ENCODE data around the gene NHERF1.

DNA sequence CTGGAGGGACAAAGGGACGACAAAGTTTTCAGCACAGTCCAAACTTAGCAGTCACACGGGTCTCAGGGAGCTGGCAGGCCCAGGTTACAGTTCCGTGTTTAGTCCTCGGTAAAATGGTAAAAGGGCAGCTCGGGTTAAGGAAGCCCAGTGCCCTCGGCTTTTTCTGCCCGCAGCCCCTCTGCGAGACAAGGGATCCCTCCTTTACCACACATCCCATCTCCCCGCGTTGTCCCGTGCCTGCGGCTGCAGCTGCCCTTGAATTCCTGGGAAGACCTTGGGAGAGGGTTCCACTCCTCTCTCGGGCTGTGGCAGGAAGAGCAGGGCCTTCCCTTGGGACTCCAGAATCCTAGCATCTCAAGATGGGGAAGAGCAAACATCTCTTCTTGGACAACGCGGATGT is 18.6 kb upstream of the NHERF1 start:
- TF ChIP-seq, protein P1, sequence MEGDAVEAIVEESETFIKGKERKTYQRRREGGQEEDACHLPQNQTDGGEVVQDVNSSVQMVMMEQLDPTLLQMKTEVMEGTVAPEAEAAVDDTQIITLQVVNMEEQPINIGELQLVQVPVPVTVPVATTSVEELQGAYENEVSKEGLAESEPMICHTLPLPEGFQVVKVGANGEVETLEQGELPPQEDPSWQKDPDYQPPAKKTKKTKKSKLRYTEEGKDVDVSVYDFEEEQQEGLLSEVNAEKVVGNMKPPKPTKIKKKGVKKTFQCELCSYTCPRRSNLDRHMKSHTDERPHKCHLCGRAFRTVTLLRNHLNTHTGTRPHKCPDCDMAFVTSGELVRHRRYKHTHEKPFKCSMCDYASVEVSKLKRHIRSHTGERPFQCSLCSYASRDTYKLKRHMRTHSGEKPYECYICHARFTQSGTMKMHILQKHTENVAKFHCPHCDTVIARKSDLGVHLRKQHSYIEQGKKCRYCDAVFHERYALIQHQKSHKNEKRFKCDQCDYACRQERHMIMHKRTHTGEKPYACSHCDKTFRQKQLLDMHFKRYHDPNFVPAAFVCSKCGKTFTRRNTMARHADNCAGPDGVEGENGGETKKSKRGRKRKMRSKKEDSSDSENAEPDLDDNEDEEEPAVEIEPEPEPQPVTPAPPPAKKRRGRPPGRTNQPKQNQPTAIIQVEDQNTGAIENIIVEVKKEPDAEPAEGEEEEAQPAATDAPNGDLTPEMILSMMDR (IDR thresholded peaks at IDR 0.05; ENCODE audit: low read length) = no peak
- no peak for TF ChIP-seq EZH2 (optimal IDR thresholded peaks at IDR 0.05; ENCODE audit: low read depth, low read length)
- no peak for TF ChIP-seq EZH2phosphoT487 (IDR thresholded peaks at IDR 0.05; ENCODE audit: low read length)
